Prostate gland (tissue), 2 donors: ENCODE results near the gene VAPB. TPM values are rescaled to one million over a fixed set of nuclear protein-coding genes. Genes with fewer than 3 reads are reported as not detected.

Experiments used
- DNase-seq: peaks from one replicate; pipeline ENCODE4 v3.0.0-alpha.2; 2019; ENCODE audit warnings: low spot score
- H3K27ac ChIP-seq, 2 donors: fragments of 200-600 bp; sonication (generic); 2 replicates each; pipeline ENCODE4 v1.5.1; 2017 to 2019
- H3K27me3 ChIP-seq: fragments of 200-600 bp; sonication (generic); replicated peaks from 2 replicates; pipeline ENCODE4 v1.5.1; 2019; ENCODE audit not compliant: insufficient read depth
- H3K36me3 ChIP-seq, 2 donors: fragments of 200-600 bp; sonication (generic); 1 replicate in 1 of 2; 2 replicates in 1 of 2; pipeline versions ENCODE4 v1.5.1 to v1.8.1; 2017 to 2019
- H3K4me1 ChIP-seq: fragments of 200-600 bp; sonication (generic); replicated peaks from 2 replicates; pipeline ENCODE4 v1.5.1; 2019
- H3K4me3 ChIP-seq, 2 donors: fragments of 200-600 bp; sonication (generic); 2 replicates each; pipeline ENCODE4 v1.5.1; 2017 to 2019
- H3K9me3 ChIP-seq: fragments of 200-600 bp; sonication (generic); 2 replicates; pipeline ENCODE4 v1.5.1; 2017
- POLR2A ChIP-seq: fragments of 450-650 bp; IDR thresholded peaks from one replicate; pipeline ENCODE4 v1.6.1; 2016; ENCODE audit warnings: antibody characterized with exemption, mild to moderate bottlenecking
- POLR2AphosphoS5 ChIP-seq: sonication (generic); formaldehyde crosslinking; IDR thresholded peaks from one replicate; pipeline ENCODE4 v1.6.1; 2017; ENCODE audit warnings: antibody characterized with exemption
- WGBS: methylation state at CpG from one replicate; pipeline ENCODE4 v1.1.5; 2018; 5-methylcytosine and 5-hydroxymethylcytosine counted together
- intact Hi-C: fragments of 100-400 bp; cut with DNase I; formaldehyde crosslinking; loops from one replicate; pipeline ENCODE4 v1.14.2; 2022
- total RNA-seq, 2 donors: library from RNA; depleted of rRNA; stranded (reverse); fragments of >200 nt; gene quantifications; one replicate each; pipeline ENCODE4 v1.1.0, GENCODE V29; 2016
- TF ChIP-seq, protein P1 (sequence below), 4 experiments: fragments of 200-600 bp in 2 of 4; fragments of 450-650 bp in 2 of 4; sonication (generic) in 2 of 4; IDR thresholded peaks; 1 replicate in 3 of 4; 2 replicates in 1 of 4; pipeline ENCODE4 v1.5.1; 2016 to 2019; ENCODE audit warnings: antibody characterized with exemption in 4 of 4, mild to moderate bottlenecking in 2 of 4, moderate library complexity in 2 of 4

Gene VAPB
- total RNA-seq, 2 donors from 2014 or later = 14.2 to 21.1 TPM

DNA sequence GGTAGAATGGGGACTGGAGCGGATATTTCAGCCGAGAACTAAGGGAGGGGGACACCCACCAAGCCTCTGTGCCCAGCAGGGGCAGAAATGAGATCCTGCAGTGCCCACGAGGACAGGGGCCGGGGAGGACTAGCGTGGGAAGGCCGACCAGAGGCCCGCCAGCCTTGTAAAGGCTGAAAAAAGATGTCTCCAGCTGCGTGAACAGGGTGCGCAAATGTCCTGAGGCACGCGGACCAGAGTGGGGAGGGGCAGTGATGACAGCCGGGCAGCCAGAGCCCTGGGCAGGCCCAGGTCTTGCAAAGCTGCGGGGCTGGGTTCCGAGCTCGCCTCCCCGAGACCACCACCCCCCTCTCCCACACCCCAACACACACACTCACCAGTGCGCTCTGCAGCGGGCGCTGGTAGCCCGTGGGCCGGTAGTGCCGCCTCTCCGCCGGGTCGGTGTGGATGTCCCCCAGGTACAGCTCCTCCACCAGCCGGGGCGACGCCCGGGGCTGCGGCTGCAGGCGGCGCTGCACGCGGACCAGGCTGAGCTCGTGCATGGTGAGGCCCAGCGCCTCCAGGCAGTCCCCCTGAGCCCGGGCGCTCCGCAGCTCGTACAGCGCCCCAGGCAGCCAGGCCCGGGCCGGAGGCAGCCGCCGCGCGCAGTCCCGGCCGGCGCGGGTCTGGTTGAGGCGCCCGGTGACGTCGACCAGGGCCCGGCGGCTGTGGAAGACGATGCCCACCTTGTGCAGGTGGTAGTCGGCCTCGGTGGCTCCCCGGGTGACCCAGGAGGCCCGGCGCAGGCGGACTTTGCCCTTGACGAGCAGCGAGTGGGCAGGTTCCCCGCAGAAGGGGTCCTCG is 77.9 kb downstream of the VAPB start:
- no peaks in the 10 kb centered on the region for H3K9me3 ChIP-seq
- H3K4me1 ChIP-seq = no peaks in the 10 kb centered on the region
- H3K4me3 ChIP-seq = no peak overlapping the region
- H3K36me3 ChIP-seq = no peaks in the 10 kb centered on the region
- TF ChIP-seq POLR2A (no peak), POLR2AphosphoS5 (no peak)
- TF ChIP-seq, protein P1, sequence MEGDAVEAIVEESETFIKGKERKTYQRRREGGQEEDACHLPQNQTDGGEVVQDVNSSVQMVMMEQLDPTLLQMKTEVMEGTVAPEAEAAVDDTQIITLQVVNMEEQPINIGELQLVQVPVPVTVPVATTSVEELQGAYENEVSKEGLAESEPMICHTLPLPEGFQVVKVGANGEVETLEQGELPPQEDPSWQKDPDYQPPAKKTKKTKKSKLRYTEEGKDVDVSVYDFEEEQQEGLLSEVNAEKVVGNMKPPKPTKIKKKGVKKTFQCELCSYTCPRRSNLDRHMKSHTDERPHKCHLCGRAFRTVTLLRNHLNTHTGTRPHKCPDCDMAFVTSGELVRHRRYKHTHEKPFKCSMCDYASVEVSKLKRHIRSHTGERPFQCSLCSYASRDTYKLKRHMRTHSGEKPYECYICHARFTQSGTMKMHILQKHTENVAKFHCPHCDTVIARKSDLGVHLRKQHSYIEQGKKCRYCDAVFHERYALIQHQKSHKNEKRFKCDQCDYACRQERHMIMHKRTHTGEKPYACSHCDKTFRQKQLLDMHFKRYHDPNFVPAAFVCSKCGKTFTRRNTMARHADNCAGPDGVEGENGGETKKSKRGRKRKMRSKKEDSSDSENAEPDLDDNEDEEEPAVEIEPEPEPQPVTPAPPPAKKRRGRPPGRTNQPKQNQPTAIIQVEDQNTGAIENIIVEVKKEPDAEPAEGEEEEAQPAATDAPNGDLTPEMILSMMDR (IDR thresholded peaks at IDR 0.05) = no peak
- no peak for DNase-seq
- H3K27ac ChIP-seq = no peak overlapping the region
- intact Hi-C loops = no loop called here
- 77% methylated on average over 47 of the region's 68 CpGs for WGBS
- H3K27me3 ChIP-seq = no peaks in the 10 kb centered on the region

DNA sequence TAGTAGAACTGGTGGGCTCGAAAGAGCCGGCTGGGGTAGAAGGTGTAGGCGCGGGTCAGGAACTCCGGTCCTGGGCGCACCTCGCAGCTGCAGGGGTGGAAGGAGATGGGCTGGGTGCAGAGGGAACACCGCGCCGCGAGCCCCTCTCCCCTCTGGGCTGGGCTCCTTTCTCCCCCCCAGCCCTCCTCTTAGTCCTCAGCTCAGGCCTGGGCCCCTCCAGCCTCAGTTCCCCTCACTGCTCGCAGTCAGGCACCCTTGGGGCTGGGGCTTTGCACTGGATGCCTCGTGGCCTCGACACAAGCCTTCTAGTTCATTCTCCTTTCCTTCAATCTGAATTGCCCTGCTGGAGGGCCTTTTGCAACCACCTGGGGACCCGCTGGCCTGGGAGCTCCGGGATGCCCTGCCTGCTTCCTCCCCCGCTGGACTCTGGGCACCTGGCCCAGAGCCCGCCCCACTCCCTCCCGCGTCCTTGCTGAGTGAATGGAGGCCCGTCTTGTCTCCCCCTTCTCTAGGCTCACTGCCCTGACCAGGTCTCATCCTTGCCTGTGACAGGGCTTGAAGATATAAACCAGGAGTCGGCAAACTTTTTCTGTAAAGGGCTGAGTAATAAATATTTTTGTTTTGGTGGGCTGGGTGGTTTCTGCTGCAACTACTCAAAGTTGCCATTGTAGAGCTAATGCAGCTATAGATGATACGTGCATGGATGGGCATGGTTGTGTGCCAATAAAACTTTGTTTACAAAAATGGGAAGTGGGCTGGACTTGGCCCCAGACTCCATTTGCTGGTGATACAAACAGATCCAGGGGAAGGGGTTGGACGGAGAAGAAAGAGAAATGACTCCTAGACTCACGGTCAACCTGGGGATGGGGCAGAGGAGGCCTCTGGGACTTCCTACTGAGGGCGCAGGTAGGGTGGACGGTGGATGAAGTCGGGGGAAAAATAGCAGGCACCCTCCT is 78.8 kb downstream of the VAPB start:
- intact Hi-C loops = no loop called here
- 73% methylated on average over 28 of the region's 28 CpGs for WGBS
- Histone ChIP-seq H3K36me3 (no peaks in the 10 kb centered on the region), H3K4me1 (no peaks in the 10 kb centered on the region), H3K4me3 (no peak overlapping the region), H3K9me3 (no peaks in the 10 kb centered on the region), H3K27me3 (no peaks in the 10 kb centered on the region), H3K27ac (no peak overlapping the region)
- TF ChIP-seq POLR2A (no peak), POLR2AphosphoS5 (no peak)
- TF ChIP-seq, protein P1 (IDR thresholded peaks at IDR 0.05) = no peak
- no peak for DNase-seq

- intact Hi-C loops = no loop called here
- H3K36me3 ChIP-seq = no peaks in the 10 kb centered on the region
- TF ChIP-seq, protein P1 (IDR thresholded peaks at IDR 0.05) = no peak
- TF ChIP-seq POLR2A (no peak), POLR2AphosphoS5 (no peak)
- no peaks in the 10 kb centered on the region for H3K27me3 ChIP-seq
- H3K4me3 ChIP-seq = no peak overlapping the region
- 92% methylated on average over 12 of the region's 12 CpGs for WGBS
- no peaks in the 10 kb centered on the region for H3K9me3 ChIP-seq
- DNase-seq = no peak
- H3K4me1 ChIP-seq = no peaks in the 10 kb centered on the region
- H3K27ac ChIP-seq = no peak overlapping the region
Measured at GRCh38 chr20:58469616-58470015, 80.6 kb downstream of the VAPB start.

GRCh38 chr20:58470336-58471192 is 81.5 kb downstream of the VAPB start:
- no peaks in the 10 kb centered on the region for H3K27me3 ChIP-seq
- WGBS = 97% methylated on average over 16 of the region's 19 CpGs
- no peaks in the 10 kb centered on the region for H3K9me3 ChIP-seq
- no peaks in the 10 kb centered on the region for H3K36me3 ChIP-seq
- no peaks in the 10 kb centered on the region for H3K4me1 ChIP-seq
- no peak overlapping the region for H3K4me3 ChIP-seq
- TF ChIP-seq POLR2AphosphoS5 (no peak), POLR2A (no peak)
- TF ChIP-seq, protein P1 (IDR thresholded peaks at IDR 0.05) = no peak
- intact Hi-C loops = no loop called here
- H3K27ac ChIP-seq = no peak overlapping the region
- no peak for DNase-seq
